HepG2 (cell line): ENCODE results near the gene KIF5B. TPM values are rescaled to one million over a fixed set of nuclear protein-coding genes. Genes with fewer than 3 reads are reported as not detected.
A peak's percentile ranks its signal among the peaks of the same experiment; 100 is the strongest.

ENCODE experiments used
- HNF1A ChIP-seq, 2 experiments: sonication (generic) in 1 of 2; formaldehyde crosslinking in 1 of 2; IDR thresholded peaks; 2 replicates each; pipeline versions ENCODE4 v1.4.0 to v1.6.1; 2016 to 2020; ENCODE audit warnings: borderline replicate concordance in 1 of 2, low read depth in 1 of 2, mild to moderate bottlenecking in 1 of 2, missing genetic modification reagents in 1 of 2
- KDM6A ChIP-seq: IDR thresholded peaks from 2 replicates; pipeline ENCODE4 v1.6.1; 2016; ENCODE audit warnings: low read depth
- LCORL ChIP-seq, 2 experiments: fragments of 450-650 bp in 1 of 2; sonication (generic) in 1 of 2; formaldehyde crosslinking in 1 of 2; IDR thresholded peaks; 2 replicates each; pipeline versions ENCODE4 v1.5.0 to v1.6.1; 2017 to 2020; ENCODE audit warnings: antibody characterized with exemption in 1 of 2, missing genetic modification reagents in 1 of 2
- MAFG ChIP-seq: sonication (generic); formaldehyde crosslinking; IDR thresholded peaks from 2 replicates; pipeline ENCODE4 v1.5.1; 2020; ENCODE audit warnings: mild to moderate bottlenecking, missing genetic modification reagents
- RBAK ChIP-seq: sonication (generic); formaldehyde crosslinking; IDR thresholded peaks from 2 replicates; pipeline ENCODE4 v1.5.1; 2020; ENCODE audit warnings: mild to moderate bottlenecking, missing genetic modification reagents
- SKIL ChIP-seq: sonication (generic); formaldehyde crosslinking; IDR thresholded peaks from 2 replicates; pipeline ENCODE4 v1.8.0; 2022; ENCODE audit warnings: missing genetic modification reagents, mild to moderate bottlenecking, moderate library complexity, borderline replicate concordance
- YEATS2 ChIP-seq: sonication (generic); formaldehyde crosslinking; IDR thresholded peaks from 2 replicates; pipeline ENCODE4 v1.4.0; 2020; ENCODE audit warnings: missing genetic modification reagents, borderline replicate concordance
- ZNF12 ChIP-seq: sonication (generic); formaldehyde crosslinking; IDR thresholded peaks from 2 replicates; pipeline ENCODE4 v1.5.0; 2020; ENCODE audit warnings: missing genetic modification reagents
- ZNF264 ChIP-seq: sonication (generic); formaldehyde crosslinking; IDR thresholded peaks from 2 replicates; pipeline ENCODE4 v1.4.0; 2020; ENCODE audit warnings: missing genetic modification reagents
- ZNF672 ChIP-seq: sonication (generic); formaldehyde crosslinking; IDR thresholded peaks from 2 replicates; pipeline ENCODE4 v1.8.1; 2022; ENCODE audit warnings: missing genetic modification reagents
- ZNF709 ChIP-seq: sonication (generic); formaldehyde crosslinking; IDR thresholded peaks from 2 replicates; pipeline ENCODE4 v1.5.0; 2020; ENCODE audit warnings: mild to moderate bottlenecking, missing genetic modification reagents
- ZNF770 ChIP-seq: sonication (generic); formaldehyde crosslinking; IDR thresholded peaks from 2 replicates; pipeline ENCODE4 v1.5.0; 2020; ENCODE audit warnings: mild to moderate bottlenecking, missing genetic modification reagents
- ZNF775 ChIP-seq: sonication (generic); formaldehyde crosslinking; IDR thresholded peaks from 2 replicates; pipeline ENCODE4 v1.4.0; 2020; ENCODE audit warnings: missing genetic modification reagents, mild to moderate bottlenecking, moderate library complexity, borderline replicate concordance
- ZNF878 ChIP-seq: sonication (generic); formaldehyde crosslinking; IDR thresholded peaks from 2 replicates; pipeline ENCODE4 v1.8.1; 2023; ENCODE audit warnings: mild to moderate bottlenecking, missing genetic modification reagents, moderate library complexity
- polyA plus RNA-seq, 8 experiments: library from polyadenylated mRNA; depleted of rRNA in 3 of 8; stranded (reverse) in 7 of 8; unstranded in 1 of 8; fragments of >200 nt; fragmentation: Illumina TruSeq in 4 of 8; extraction: Trizol in 4 of 8; gene quantifications; 2 replicates each; pipeline versions ENCODE4 v1.2.1 to v1.2.3, GENCODE V29; 2011 to 2016; ENCODE audit warnings: low read depth in 4 of 8, missing spikeins in 1 of 8, mixed read lengths in 1 of 8; ENCODE audit not compliant: insufficient read depth in 1 of 8
- total RNA-seq, 5 experiments: library from RNA; depleted of rRNA; stranded (reverse); fragments of >200 nt; fragmentation: Illumina TruSeq; extraction: Trizol; gene quantifications; 2 replicates each; pipeline ENCODE4 v1.2.3, GENCODE V29; 2016; ENCODE audit warnings: low read depth in 1 of 5
- TF ChIP-seq, protein P1 (sequence below): sonication (generic); formaldehyde crosslinking; IDR thresholded peaks from 2 replicates; pipeline ENCODE4 v1.4.0; 2020; ENCODE audit warnings: missing genetic modification reagents
- TF ChIP-seq, protein P2 (sequence below): sonication (generic); formaldehyde crosslinking; IDR thresholded peaks from 2 replicates; pipeline ENCODE4 v1.4.0; 2020; ENCODE audit warnings: missing genetic modification reagents

The KIF5B gene
- total and polyA plus RNA-seq, 2 of the 13 experiments (the other 11 are each of a cell fraction or from before 2014, with no cell fraction given) = 34.3 to 133 TPM

DNA sequence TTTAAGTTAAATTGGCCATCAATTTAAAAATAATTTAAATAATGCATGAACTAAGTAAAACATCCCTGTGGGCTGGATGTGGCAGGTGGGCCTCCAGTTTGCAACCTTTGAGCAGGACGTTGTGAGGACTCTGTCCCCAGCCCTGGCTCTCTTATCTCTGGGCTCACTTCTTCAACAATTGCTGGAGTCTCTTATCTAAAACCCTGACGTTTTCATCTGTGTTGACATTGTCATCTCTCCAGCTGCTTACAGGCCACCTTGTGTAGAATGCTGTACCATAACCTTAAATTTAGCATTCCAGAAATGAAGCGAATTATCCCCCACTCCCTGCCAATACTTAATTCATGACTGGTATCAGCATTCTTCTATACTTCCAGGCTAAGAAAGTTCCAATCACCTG is 3.2 kb upstream of the KIF5B start (continued):
- no peak for TF ChIP-seq RBAK
- no peak for TF ChIP-seq LCORL (IDR thresholded peaks at IDR 0.05)
- TF ChIP-seq LCORL (CRISPR knock-in tag; IDR thresholded peaks at IDR 0.05) = no peak; the same call in 1 of the 2 replicates
- no peak for TF ChIP-seq SKIL
- TF ChIP-seq ZNF264 (CRISPR knock-in tag) = peak; percentile 55
- TF ChIP-seq ZNF12 (CRISPR knock-in tag) = no peak
- peak; percentile 41; the same call in 1 of the 2 replicates for TF ChIP-seq HNF1A (IDR thresholded peaks at IDR 0.05; ENCODE audit: low read depth)
- 0 out of 2 replicates have a peak, but pooled peaks have one; percentile 15 for TF ChIP-seq HNF1A (CRISPR knock-in tag; IDR thresholded peaks at IDR 0.05; ENCODE audit: borderline replicate concordance)
- TF ChIP-seq MAFG (CRISPR knock-in tag) = no peak
- TF ChIP-seq, protein P1, sequence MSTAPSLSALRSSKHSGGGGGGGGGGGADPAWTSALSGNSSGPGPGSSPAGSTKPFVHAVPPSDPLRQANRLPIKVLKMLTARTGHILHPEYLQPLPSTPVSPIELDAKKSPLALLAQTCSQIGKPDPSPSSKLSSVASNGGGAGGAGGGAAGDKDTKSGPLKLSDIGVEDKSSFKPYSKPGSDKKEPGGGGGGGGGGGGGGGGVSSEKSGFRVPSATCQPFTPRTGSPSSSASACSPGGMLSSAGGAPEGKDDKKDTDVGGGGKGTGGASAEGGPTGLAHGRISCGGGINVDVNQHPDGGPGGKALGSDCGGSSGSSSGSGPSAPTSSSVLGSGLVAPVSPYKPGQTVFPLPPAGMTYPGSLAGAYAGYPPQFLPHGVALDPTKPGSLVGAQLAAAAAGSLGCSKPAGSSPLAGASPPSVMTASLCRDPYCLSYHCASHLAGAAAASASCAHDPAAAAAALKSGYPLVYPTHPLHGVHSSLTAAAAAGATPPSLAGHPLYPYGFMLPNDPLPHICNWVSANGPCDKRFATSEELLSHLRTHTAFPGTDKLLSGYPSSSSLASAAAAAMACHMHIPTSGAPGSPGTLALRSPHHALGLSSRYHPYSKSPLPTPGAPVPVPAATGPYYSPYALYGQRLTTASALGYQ (CRISPR knock-in tag) = 0 out of 2 replicates have a peak, but pooled peaks have one; percentile 45
- peak; percentile 81 for TF ChIP-seq KDM6A (CRISPR knock-in tag)
- TF ChIP-seq ZNF878 (CRISPR knock-in tag) = no peak
- TF ChIP-seq ZNF709 (CRISPR knock-in tag) = no peak
- TF ChIP-seq, protein P2, sequence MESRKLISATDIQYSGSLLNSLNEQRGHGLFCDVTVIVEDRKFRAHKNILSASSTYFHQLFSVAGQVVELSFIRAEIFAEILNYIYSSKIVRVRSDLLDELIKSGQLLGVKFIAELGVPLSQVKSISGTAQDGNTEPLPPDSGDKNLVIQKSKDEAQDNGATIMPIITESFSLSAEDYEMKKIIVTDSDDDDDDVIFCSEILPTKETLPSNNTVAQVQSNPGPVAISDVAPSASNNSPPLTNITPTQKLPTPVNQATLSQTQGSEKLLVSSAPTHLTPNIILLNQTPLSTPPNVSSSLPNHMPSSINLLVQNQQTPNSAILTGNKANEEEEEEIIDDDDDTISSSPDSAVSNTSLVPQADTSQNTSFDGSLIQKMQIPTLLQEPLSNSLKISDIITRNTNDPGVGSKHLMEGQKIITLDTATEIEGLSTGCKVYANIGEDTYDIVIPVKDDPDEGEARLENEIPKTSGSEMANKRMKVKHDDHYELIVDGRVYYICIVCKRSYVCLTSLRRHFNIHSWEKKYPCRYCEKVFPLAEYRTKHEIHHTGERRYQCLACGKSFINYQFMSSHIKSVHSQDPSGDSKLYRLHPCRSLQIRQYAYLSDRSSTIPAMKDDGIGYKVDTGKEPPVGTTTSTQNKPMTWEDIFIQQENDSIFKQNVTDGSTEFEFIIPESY = no peak
- TF ChIP-seq ZNF672 (CRISPR knock-in tag) = no peak
- TF ChIP-seq YEATS2 (CRISPR knock-in tag) = no peak
- no peak for TF ChIP-seq ZNF775
- 0 out of 2 replicates have a peak, but pooled peaks have one; percentile 44 for TF ChIP-seq ZNF770 (CRISPR knock-in tag)
